SK-N-SH treated with all-trans-retinoic acid at 6 μM for 48 hours (cell line): ENCODE results near the gene ARHGEF16.

Experiments
- ATAC-seq: fragments of 200-7000 bp; cut with Tn5 transposase; 3 replicates; pipeline ENCODE4 v1.9.1; 2020; ENCODE audit warnings: mild to moderate bottlenecking, moderate library complexity
- ARNTL ChIP-seq: fragments of 450-650 bp; formaldehyde crosslinking; IDR thresholded peaks from 2 replicates; pipeline ENCODE4 v1.5.0; 2020; ENCODE audit warnings: low read depth, mild to moderate bottlenecking, moderate library complexity, borderline replicate concordance
- BACH2 ChIP-seq: fragments of 250-450 bp; sonication (Bioruptor Pico); IDR thresholded peaks from 2 replicates; pipeline ENCODE4 v1.9.0; 2021; ENCODE audit warnings: mild to moderate bottlenecking, borderline replicate concordance
- CREB5 ChIP-seq: fragments of 250-450 bp; sonication (Bioruptor Pico); IDR thresholded peaks from 2 replicates; pipeline ENCODE4 v1.5.1; 2020; ENCODE audit warnings: low read depth, mild to moderate bottlenecking, moderate library complexity
- CSDC2 ChIP-seq: fragments of 250-450 bp; sonication (Bioruptor Pico); IDR thresholded peaks from 2 replicates; pipeline ENCODE4 v1.5.0; 2020; ENCODE audit warnings: mild to moderate bottlenecking, moderate library complexity
- CSRNP3 ChIP-seq: fragments of 250-450 bp; sonication (Bioruptor Pico); IDR thresholded peaks from 2 replicates; pipeline ENCODE4 v1.5.1; 2021; ENCODE audit warnings: mild to moderate bottlenecking, moderate library complexity
- ESRRG ChIP-seq: fragments of 250-450 bp; sonication (Bioruptor Pico); IDR thresholded peaks from 2 replicates; pipeline ENCODE4 v1.6.1; 2021; ENCODE audit warnings: mild to moderate bottlenecking
- GLIS3 ChIP-seq: fragments of 250-450 bp; sonication (Bioruptor Pico); IDR thresholded peaks from 2 replicates; pipeline ENCODE4 v1.5.0; 2020; ENCODE audit warnings: mild to moderate bottlenecking, moderate library complexity
- ISL1 ChIP-seq: fragments of 250-450 bp; sonication (Bioruptor Pico); IDR thresholded peaks from 2 replicates; pipeline ENCODE4 v2.1.2; 2022; ENCODE audit warnings: mild to moderate bottlenecking, moderate library complexity
- OSR1 ChIP-seq: fragments of 250-450 bp; sonication (Bioruptor Pico); IDR thresholded peaks from 2 replicates; pipeline ENCODE4 v1.8.0; 2022; ENCODE audit warnings: moderate library complexity, mild to moderate bottlenecking, inconsistent platforms
- RARB ChIP-seq: fragments of 250-450 bp; sonication (Bioruptor Pico); IDR thresholded peaks from 2 replicates; pipeline ENCODE4 v1.8.0; 2021; ENCODE audit warnings: mild to moderate bottlenecking, moderate library complexity
- SNAI2 ChIP-seq: fragments of 250-450 bp; sonication (Bioruptor Pico); IDR thresholded peaks from 2 replicates; pipeline ENCODE4 v1.5.0; 2020; ENCODE audit warnings: mild to moderate bottlenecking, moderate library complexity
- TCF4 ChIP-seq: fragments of 250-450 bp; sonication (Bioruptor Pico); IDR thresholded peaks from 2 replicates; pipeline ENCODE4 v1.8.0; 2021; ENCODE audit warnings: mild to moderate bottlenecking, moderate library complexity, borderline replicate concordance
- ZC3H10 ChIP-seq: fragments of 250-450 bp; sonication (Bioruptor Pico); IDR thresholded peaks from 2 replicates; pipeline ENCODE4 v1.5.1; 2021; ENCODE audit warnings: mild to moderate bottlenecking, moderate library complexity
- ZFP3 ChIP-seq: fragments of 250-450 bp; sonication (Bioruptor Pico); IDR thresholded peaks from 2 replicates; pipeline ENCODE4 v1.5.0; 2020; ENCODE audit warnings: mild to moderate bottlenecking, moderate library complexity
- ZFP30 ChIP-seq: fragments of 450-650 bp; formaldehyde crosslinking; IDR thresholded peaks from 2 replicates; pipeline ENCODE4 v1.5.0; 2022; ENCODE audit warnings: mild to moderate bottlenecking, moderate library complexity
- ZNF565 ChIP-seq: fragments of 450-650 bp; formaldehyde crosslinking; conservative IDR thresholded peaks from 2 replicates; pipeline ENCODE4 v1.5.0; 2020; ENCODE audit warnings: low read depth, mild to moderate bottlenecking, moderate library complexity
- ZNF8 ChIP-seq: fragments of 450-650 bp; formaldehyde crosslinking; IDR thresholded peaks from 2 replicates; pipeline ENCODE4 v1.5.0; 2020; ENCODE audit warnings: mild to moderate bottlenecking, moderate library complexity
- TF ChIP-seq, protein P1 (sequence below): fragments of 250-450 bp; sonication (Bioruptor Pico); IDR thresholded peaks from 2 replicates; pipeline ENCODE4 v1.8.0; 2021; ENCODE audit warnings: low read depth, mild to moderate bottlenecking, moderate library complexity, borderline replicate concordance
- TF ChIP-seq, protein P2 (sequence below): fragments of 250-450 bp; sonication (Bioruptor Pico); IDR thresholded peaks from 2 replicates; pipeline ENCODE4 v1.5.0; 2020; ENCODE audit warnings: mild to moderate bottlenecking, moderate library complexity

Gene ARHGEF16

DNA sequence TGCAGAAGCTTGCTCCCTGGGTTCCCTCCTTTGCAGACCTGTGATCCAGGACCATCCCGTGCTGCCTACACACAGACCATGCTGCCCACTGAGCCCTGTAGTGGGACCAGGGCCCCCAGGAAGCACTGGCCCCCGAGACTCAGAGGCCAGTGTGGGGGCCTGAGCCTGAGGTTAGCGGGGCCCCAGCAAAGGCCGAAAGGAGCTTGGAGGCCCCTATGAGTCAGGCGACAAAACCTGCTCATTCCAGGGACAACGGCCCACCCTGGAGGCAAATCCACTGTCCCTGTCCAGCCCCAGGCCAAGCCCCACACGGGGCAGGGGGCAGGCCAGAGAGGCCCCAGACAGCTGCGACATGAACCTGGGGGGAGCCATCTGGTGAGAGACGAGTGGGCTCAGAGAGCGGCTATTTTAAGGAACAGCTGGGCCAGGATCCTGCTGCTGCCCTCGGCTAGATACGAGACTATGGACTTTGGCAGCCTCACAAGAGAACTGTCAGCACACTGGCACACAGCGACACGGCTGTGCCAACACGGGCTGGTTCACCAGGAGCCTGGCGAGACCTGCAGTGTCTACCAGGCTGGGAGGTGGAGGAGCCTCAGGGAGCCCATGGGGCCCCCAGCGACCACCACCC lies 74.7 kb downstream of the ARHGEF16 start:
- TF ChIP-seq ISL1 (CRISPR knock-in tag) = no peak
- no peak for TF ChIP-seq BACH2 (CRISPR knock-in tag)
- no peak for TF ChIP-seq CSDC2
- no peak for TF ChIP-seq CREB5
- TF ChIP-seq SNAI2 (CRISPR knock-in tag) = no peak
- TF ChIP-seq ESRRG (CRISPR knock-in tag) = no peak
- TF ChIP-seq ZFP3 (CRISPR knock-in tag) = no peak
- TF ChIP-seq, protein P1, sequence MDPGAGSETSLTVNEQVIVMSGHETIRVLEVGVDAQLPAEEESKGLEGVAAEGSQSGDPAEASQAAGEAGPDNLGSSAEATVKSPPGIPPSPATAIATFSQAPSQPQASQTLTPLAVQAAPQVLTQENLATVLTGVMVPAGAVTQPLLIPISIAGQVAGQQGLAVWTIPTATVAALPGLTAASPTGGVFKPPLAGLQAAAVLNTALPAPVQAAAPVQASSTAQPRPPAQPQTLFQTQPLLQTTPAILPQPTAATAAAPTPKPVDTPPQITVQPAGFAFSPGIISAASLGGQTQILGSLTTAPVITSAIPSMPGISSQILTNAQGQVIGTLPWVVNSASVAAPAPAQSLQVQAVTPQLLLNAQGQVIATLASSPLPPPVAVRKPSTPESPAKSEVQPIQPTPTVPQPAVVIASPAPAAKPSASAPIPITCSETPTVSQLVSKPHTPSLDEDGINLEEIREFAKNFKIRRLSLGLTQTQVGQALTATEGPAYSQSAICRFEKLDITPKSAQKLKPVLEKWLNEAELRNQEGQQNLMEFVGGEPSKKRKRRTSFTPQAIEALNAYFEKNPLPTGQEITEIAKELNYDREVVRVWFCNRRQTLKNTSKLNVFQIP (CRISPR knock-in tag) = no peak
- TF ChIP-seq, protein P2, sequence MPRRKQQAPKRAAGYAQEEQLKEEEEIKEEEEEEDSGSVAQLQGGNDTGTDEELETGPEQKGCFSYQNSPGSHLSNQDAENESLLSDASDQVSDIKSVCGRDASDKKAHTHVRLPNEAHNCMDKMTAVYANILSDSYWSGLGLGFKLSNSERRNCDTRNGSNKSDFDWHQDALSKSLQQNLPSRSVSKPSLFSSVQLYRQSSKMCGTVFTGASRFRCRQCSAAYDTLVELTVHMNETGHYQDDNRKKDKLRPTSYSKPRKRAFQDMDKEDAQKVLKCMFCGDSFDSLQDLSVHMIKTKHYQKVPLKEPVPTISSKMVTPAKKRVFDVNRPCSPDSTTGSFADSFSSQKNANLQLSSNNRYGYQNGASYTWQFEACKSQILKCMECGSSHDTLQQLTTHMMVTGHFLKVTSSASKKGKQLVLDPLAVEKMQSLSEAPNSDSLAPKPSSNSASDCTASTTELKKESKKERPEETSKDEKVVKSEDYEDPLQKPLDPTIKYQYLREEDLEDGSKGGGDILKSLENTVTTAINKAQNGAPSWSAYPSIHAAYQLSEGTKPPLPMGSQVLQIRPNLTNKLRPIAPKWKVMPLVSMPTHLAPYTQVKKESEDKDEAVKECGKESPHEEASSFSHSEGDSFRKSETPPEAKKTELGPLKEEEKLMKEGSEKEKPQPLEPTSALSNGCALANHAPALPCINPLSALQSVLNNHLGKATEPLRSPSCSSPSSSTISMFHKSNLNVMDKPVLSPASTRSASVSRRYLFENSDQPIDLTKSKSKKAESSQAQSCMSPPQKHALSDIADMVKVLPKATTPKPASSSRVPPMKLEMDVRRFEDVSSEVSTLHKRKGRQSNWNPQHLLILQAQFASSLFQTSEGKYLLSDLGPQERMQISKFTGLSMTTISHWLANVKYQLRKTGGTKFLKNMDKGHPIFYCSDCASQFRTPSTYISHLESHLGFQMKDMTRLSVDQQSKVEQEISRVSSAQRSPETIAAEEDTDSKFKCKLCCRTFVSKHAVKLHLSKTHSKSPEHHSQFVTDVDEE (CRISPR knock-in tag) = no peak
- no peak for TF ChIP-seq OSR1 (CRISPR knock-in tag)
- TF ChIP-seq GLIS3 (CRISPR knock-in tag) = no peak
- no peak for TF ChIP-seq ZNF8 (CRISPR knock-in tag)
- TF ChIP-seq ZC3H10 (CRISPR knock-in tag) = no peak
- TF ChIP-seq RARB (CRISPR knock-in tag) = no peak
- ATAC-seq = no peak

DNA sequence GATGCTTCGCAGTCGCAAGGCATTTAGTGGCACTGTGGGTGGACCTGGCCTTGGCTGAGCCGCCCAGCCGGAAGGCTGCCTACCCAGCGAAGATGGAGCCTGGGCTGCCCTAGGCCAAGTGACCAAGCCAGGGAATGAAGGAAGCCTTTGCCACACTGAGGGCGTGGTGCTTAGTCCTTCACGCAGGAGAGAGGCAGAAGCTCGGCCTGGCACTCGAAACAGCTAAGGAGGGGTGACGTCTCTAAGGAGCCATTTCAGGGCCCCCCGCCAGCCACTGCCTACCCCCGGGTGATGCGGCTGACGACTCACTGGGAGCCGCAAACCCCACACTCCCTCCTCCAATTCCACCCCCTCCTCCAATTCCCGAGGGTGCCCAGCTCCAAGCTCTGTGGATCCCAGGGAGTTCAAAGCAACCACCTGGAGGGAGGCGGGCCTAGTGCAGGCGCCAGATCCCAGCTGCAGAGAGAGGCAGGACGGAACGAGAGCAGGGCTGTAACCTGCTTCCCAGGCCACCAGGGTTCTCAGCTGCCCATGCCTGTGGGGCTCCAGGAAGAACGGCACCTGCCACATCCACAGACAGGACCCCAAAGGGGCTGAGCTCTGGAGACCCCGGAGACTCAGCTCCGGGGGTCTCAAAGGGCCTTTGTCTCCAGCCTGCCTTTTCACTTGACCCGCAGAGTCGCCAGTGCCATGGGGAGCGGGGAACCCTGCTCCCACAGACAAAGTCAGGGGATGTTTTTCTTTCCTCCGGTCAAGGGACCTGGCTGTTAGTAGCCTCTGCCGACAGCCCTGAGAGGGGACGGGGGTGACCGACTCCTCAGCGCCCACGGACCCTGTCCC lies 75.8 kb downstream of the ARHGEF16 start:
- no peak for ATAC-seq
- TF ChIP-seq GLIS3 (CRISPR knock-in tag) (no peak), ARNTL (CRISPR knock-in tag) (no peak), ZFP30 (CRISPR knock-in tag) (no peak), ZFP3 (CRISPR knock-in tag) (no peak), ISL1 (CRISPR knock-in tag) (no peak), TCF4 (CRISPR knock-in tag) (no peak), ZNF565 (CRISPR knock-in tag) (no peak), BACH2 (CRISPR knock-in tag) (no peak), ZNF8 (CRISPR knock-in tag) (no peak), CSRNP3 (CRISPR knock-in tag) (no peak)
- TF ChIP-seq, protein P1 (CRISPR knock-in tag) = no peak
